Measurements from ENCODE around the gene BEST1. TPM values are rescaled to one million over a fixed set of nuclear protein-coding genes. Genes with fewer than 3 reads are reported as not detected.

The BEST1 gene
- total RNA-seq, 1 donor = 8.0 TPM

- no peak for DNase-seq (ENCODE audit: insufficient read length, low spot score, missing footprints)
- H3K9me3 ChIP-seq (ENCODE audit: low read depth, low read length) = no peaks in the 10 kb centered on the region
- no peak for TF ChIP-seq CTCF (IDR thresholded peaks at IDR 0.05; ENCODE audit: extremely low read depth, low read depth, low read length)
- no peaks in the 10 kb centered on the region for H3K79me2 ChIP-seq (ENCODE audit: insufficient read depth, low read length)
- H3K27me3 ChIP-seq (ENCODE audit: insufficient read depth, low read length) = no peaks in the 10 kb centered on the region
- no peak overlapping the region for H3K4me2 ChIP-seq (ENCODE audit: insufficient read depth, low read length)
- no peak overlapping the region for H3K4me3 ChIP-seq (ENCODE audit: insufficient read depth, low read length)
- H2AFZ ChIP-seq (ENCODE audit: low read length) = no peak overlapping the region
- H3K36me3 ChIP-seq (ENCODE audit: insufficient read depth, low read length) = no peaks in the 10 kb centered on the region
- H3K4me1 ChIP-seq (ENCODE audit: insufficient read depth, low read length) = peaks cover 9% of the 10 kb centered on the region
- no peak overlapping the region for H3K27ac ChIP-seq (ENCODE audit: low read depth, low read length)
- H4K20me1 ChIP-seq (ENCODE audit: insufficient read depth, low read length) = no peaks in the 10 kb centered on the region
Observed at GRCh38 chr11:61927501-61927900, 22.6 kb upstream of the BEST1 start.

GRCh38 chr11:61928606-61929005 is 21.5 kb upstream of the BEST1 start:
- no peak for DNase-seq (ENCODE audit: insufficient read length, low spot score, missing footprints)
- no peaks in the 10 kb centered on the region for H4K20me1 ChIP-seq (ENCODE audit: insufficient read depth, low read length)
- no peak for TF ChIP-seq CTCF (IDR thresholded peaks at IDR 0.05; ENCODE audit: extremely low read depth, low read depth, low read length)
- H3K27me3 ChIP-seq (ENCODE audit: insufficient read depth, low read length) = no peaks in the 10 kb centered on the region
- peak overlapping the region; percentile 29 for H2AFZ ChIP-seq (ENCODE audit: low read length)
- no peaks in the 10 kb centered on the region for H3K36me3 ChIP-seq (ENCODE audit: insufficient read depth, low read length)
- H3K4me2 ChIP-seq (ENCODE audit: insufficient read depth, low read length) = no peak overlapping the region
- H3K79me2 ChIP-seq (ENCODE audit: insufficient read depth, low read length) = no peaks in the 10 kb centered on the region
- no peaks in the 10 kb centered on the region for H3K9me3 ChIP-seq (ENCODE audit: low read depth, low read length)
- peaks cover 3% of the 10 kb centered on the region for H3K4me1 ChIP-seq (ENCODE audit: insufficient read depth, low read length)
- no peak overlapping the region for H3K4me3 ChIP-seq (ENCODE audit: insufficient read depth, low read length)
- no peak overlapping the region for H3K27ac ChIP-seq (ENCODE audit: low read depth, low read length)

DNA sequence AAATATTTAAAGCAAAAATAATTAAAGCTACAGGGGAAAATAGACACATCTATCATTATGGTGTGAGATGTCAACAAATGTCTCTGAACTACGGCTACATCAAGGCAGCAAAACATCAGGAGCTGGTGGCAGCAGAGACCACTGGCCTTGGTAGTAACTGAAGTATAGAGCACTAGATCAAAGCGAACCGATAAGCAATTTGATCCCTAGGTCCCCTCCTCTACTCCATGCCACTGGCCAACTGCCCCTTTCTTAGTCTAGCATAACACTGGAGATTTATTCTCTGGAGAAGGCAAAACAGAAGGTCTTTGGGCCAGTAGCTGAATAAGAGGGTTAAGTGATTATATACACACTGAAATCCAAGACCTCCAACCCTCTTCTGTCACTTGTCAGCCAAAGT is 19.2 kb upstream of the BEST1 start:
- Histone ChIP-seq H3K36me3 (ENCODE audit: insufficient read depth, low read length) (no peaks in the 10 kb centered on the region), H3K27me3 (ENCODE audit: insufficient read depth, low read length) (no peaks in the 10 kb centered on the region), H3K4me3 (ENCODE audit: insufficient read depth, low read length) (no peak overlapping the region), H3K79me2 (ENCODE audit: insufficient read depth, low read length) (no peaks in the 10 kb centered on the region), H3K9me3 (ENCODE audit: low read depth, low read length) (no peaks in the 10 kb centered on the region), H3K27ac (ENCODE audit: low read depth, low read length) (no peak overlapping the region), H3K4me1 (ENCODE audit: insufficient read depth, low read length) (peaks cover 3% of the 10 kb centered on the region), H4K20me1 (ENCODE audit: insufficient read depth, low read length) (no peaks in the 10 kb centered on the region), H2AFZ (ENCODE audit: low read length) (no peak overlapping the region), H3K4me2 (ENCODE audit: insufficient read depth, low read length) (no peak overlapping the region)
- TF ChIP-seq CTCF (IDR thresholded peaks at IDR 0.05; ENCODE audit: extremely low read depth, low read depth, low read length) = no peak
- no peak for DNase-seq (ENCODE audit: insufficient read length, low spot score, missing footprints)

- no peak for DNase-seq (ENCODE audit: insufficient read length, low spot score, missing footprints)
- Histone ChIP-seq H2AFZ (ENCODE audit: low read length) (no peak overlapping the region), H3K27ac (ENCODE audit: low read depth, low read length) (no peak overlapping the region), H3K4me2 (ENCODE audit: insufficient read depth, low read length) (no peak overlapping the region), H3K27me3 (ENCODE audit: insufficient read depth, low read length) (peaks cover 5% of the 10 kb centered on the region), H3K36me3 (ENCODE audit: insufficient read depth, low read length) (no peaks in the 10 kb centered on the region), H3K4me1 (ENCODE audit: insufficient read depth, low read length) (no peaks in the 10 kb centered on the region), H3K9me3 (ENCODE audit: low read depth, low read length) (no peaks in the 10 kb centered on the region), H3K79me2 (ENCODE audit: insufficient read depth, low read length) (no peaks in the 10 kb centered on the region), H3K4me3 (ENCODE audit: insufficient read depth, low read length) (no peak overlapping the region), H4K20me1 (ENCODE audit: insufficient read depth, low read length) (no peaks in the 10 kb centered on the region)
- TF ChIP-seq CTCF (IDR thresholded peaks at IDR 0.05; ENCODE audit: extremely low read depth, low read depth, low read length) = no peak
Observed at GRCh38 chr11:61935861-61936260, 14.3 kb upstream of the BEST1 start.

All from osteoblast (primary cell).